Loucy (cell line): ENCODE results near the gene CCDC187.

Experiments used
- H2AFZ ChIP-seq: fragments of 200-600 bp; sonication (generic); 2 replicates; pipeline ENCODE4 v1.6.0; 2016; ENCODE audit warnings: antibody characterized with exemption, mild to moderate bottlenecking, low read length, moderate library complexity
- H3F3A ChIP-seq: fragments of 200-600 bp; 2 replicates; pipeline ENCODE4 v1.6.0; 2016; ENCODE audit warnings: antibody characterized with exemption, low read depth, mild to moderate bottlenecking
- H3K27me3 ChIP-seq: fragments of 200-600 bp; sonication (generic); 2 replicates; pipeline ENCODE4 v1.6.1; 2014; ENCODE audit warnings: low read length, mild to moderate bottlenecking; ENCODE audit not compliant: insufficient read depth, poor library complexity, severe bottlenecking
- H3K36me3 ChIP-seq: fragments of 200-600 bp; sonication (generic); 2 replicates; pipeline ENCODE4 v1.6.1; 2016; ENCODE audit warnings: low read length; ENCODE audit not compliant: insufficient read depth
- H3K4me1 ChIP-seq: fragments of 200-600 bp; sonication (generic); 2 replicates; pipeline ENCODE4 v1.5.1; 2014; ENCODE audit warnings: low read length, mild to moderate bottlenecking; ENCODE audit not compliant: insufficient read depth, poor library complexity, severe bottlenecking
- H3K4me2 ChIP-seq: fragments of 200-600 bp; sonication (generic); 2 replicates; pipeline ENCODE4 v1.6.0; 2014; ENCODE audit warnings: antibody characterized with exemption, low read length, low read depth, mild to moderate bottlenecking; ENCODE audit not compliant: poor library complexity, severe bottlenecking
- H3K4me3 ChIP-seq: fragments of 200-600 bp; sonication (generic); 2 replicates; pipeline ENCODE4 v1.5.1; 2014; ENCODE audit warnings: low read length, mild to moderate bottlenecking, mixed read lengths; ENCODE audit not compliant: poor library complexity, severe bottlenecking
- H3K79me2 ChIP-seq: fragments of 200-600 bp; sonication (generic); 2 replicates; pipeline ENCODE4 v1.6.1; 2014; ENCODE audit warnings: low read length; ENCODE audit not compliant: insufficient read depth
- H3K9ac ChIP-seq: fragments of 200-600 bp; sonication (generic); 2 replicates; pipeline ENCODE4 v1.6.0; 2014; ENCODE audit warnings: mild to moderate bottlenecking, low read depth, low read length, moderate library complexity; ENCODE audit not compliant: poor library complexity, severe bottlenecking
- H3K9me2 ChIP-seq: fragments of 200-600 bp; sonication (generic); replicated peaks from 2 replicates; pipeline ENCODE4 v1.6.1; 2016; ENCODE audit warnings: low read depth, low read length, mixed read lengths
- H3K9me3 ChIP-seq: fragments of 200-600 bp; sonication (generic); 2 replicates; pipeline ENCODE4 v1.6.1; 2014; ENCODE audit warnings: mild to moderate bottlenecking, antibody characterized with exemption, low read length, low read depth; ENCODE audit not compliant: insufficient read depth
- H4K20me1 ChIP-seq: fragments of 200-600 bp; sonication (generic); 2 replicates; pipeline ENCODE4 v1.6.0; 2014; ENCODE audit warnings: antibody characterized with exemption, low read length, mild to moderate bottlenecking; ENCODE audit not compliant: insufficient read depth, poor library complexity, severe bottlenecking
- EZH2phosphoT487 ChIP-seq: fragments of 200-600 bp; IDR thresholded peaks from 2 replicates; pipeline ENCODE4 v1.6.1; 2018; ENCODE audit warnings: antibody characterized with exemption, mild to moderate bottlenecking, moderate library complexity, borderline replicate concordance
- TF ChIP-seq, protein P1 (sequence below): fragments of 200-600 bp; sonication (generic); conservative IDR thresholded peaks from 2 replicates; pipeline ENCODE4 v1.5.1; 2014; ENCODE audit warnings: mild to moderate bottlenecking, antibody characterized with exemption, low read length

CCDC187 gene

DNA sequence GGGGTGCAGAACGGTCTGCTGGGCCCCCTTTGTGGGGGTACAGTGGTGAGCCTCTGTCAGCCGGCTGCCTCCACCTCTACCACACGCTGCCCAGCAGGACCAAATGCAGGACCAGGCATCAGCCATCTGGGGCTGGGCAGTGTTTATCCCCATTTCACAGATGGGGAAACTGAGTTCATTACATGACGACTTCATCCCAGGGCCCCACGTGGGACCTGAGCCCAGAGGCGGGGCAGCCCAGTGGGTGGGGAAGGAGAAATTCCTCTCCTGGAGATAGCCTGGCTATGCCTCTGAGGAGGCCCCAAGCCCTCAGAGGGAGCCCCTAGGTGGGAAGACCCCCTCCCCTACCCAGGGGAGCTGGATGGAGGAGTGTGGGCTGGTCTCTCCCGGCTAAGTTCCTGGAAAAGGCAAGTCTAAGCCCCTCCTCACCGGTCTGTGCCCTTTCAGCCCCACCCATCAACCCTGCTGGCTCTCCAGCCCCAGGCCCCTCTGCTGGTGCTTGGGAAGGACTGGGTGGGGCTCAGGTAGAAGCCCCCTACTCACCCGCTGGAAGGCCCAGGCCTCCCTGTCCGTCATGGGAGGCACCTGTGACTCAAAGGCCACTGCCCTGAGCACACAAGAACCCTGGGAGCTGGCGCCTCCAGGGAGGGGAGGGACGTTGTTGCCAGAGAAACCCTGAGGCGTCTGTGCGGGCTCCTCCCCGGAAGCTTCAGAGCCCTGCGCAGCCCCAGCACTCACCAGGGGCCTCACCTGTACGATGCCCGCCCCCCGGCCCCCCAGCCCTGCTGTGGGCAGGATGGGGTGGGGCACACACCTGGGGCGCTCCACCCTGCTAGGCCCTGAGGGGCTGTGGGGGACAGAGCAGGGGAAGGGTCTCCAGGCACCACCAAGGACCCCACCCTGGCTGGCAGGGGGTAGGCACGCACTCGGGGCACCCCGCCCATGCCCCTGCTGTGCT, 7.4 kb upstream of the CCDC187 start:
- H3K4me3 ChIP-seq, result no peak overlapping the region

DNA sequence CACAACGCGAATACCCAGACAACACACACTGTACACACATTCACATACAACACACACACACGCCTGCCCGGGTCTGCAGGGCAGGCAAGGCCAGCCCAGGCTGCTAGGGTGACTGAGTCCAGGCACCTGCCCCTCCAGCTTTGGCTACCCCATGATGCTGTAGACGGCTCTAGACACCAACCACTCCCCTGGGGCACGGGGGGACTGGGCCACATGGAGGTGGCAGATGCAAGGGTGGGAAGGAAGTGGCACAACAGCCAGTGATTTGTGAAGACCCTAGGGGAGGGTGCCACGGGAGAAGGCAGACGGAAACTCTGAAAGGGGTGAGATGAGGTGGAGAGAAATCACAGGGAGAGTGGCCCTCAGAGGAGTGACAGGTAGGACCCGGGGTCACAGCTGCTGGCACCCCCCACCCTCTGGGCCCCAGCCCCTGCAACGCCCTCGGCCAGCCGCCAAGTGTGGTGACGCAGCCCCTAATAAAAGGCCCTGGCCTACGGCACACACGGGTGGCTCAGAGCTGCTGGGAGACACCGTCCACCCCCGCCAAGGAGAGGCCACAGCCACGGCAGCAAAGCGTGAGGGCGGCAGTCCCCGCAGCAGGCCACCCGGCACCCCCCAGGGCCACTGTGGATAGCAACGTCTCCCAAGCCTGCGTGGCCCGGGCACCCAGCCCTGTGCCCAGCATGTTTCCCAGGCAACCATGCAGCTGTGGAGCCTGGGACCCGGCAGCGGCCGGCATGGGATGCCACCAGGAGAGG, 6.6 kb upstream of the CCDC187 start:
- Histone ChIP-seq H3K79me2 (no peaks in the 10 kb centered on the region), H3K27me3 (no peaks in the 10 kb centered on the region), H4K20me1 (no peaks in the 10 kb centered on the region), H3K36me3 (no peaks in the 10 kb centered on the region), H3F3A (no peaks in the 10 kb centered on the region), H3K9me3 (no peaks in the 10 kb centered on the region; the same call in 1 of the 2 replicates), H2AFZ (no peak overlapping the region), H3K9me2 (no peaks in the 10 kb centered on the region), H3K4me1 (peaks cover 14% of the 10 kb centered on the region), H3K9ac (no peak overlapping the region), H3K4me2 (no peak overlapping the region), H3K4me3 (no peak overlapping the region)
- TF ChIP-seq, protein P1, sequence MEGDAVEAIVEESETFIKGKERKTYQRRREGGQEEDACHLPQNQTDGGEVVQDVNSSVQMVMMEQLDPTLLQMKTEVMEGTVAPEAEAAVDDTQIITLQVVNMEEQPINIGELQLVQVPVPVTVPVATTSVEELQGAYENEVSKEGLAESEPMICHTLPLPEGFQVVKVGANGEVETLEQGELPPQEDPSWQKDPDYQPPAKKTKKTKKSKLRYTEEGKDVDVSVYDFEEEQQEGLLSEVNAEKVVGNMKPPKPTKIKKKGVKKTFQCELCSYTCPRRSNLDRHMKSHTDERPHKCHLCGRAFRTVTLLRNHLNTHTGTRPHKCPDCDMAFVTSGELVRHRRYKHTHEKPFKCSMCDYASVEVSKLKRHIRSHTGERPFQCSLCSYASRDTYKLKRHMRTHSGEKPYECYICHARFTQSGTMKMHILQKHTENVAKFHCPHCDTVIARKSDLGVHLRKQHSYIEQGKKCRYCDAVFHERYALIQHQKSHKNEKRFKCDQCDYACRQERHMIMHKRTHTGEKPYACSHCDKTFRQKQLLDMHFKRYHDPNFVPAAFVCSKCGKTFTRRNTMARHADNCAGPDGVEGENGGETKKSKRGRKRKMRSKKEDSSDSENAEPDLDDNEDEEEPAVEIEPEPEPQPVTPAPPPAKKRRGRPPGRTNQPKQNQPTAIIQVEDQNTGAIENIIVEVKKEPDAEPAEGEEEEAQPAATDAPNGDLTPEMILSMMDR, result no peak
- no peak for TF ChIP-seq EZH2phosphoT487

More for the DNA sequence above, 7.4 kb upstream of the CCDC187 start:
- H3K79me2 ChIP-seq, result no peaks in the 10 kb centered on the region
- no peaks in the 10 kb centered on the region; the same call in 1 of the 2 replicates for H3K9me3 ChIP-seq
- H3K36me3 ChIP-seq, result no peaks in the 10 kb centered on the region
- no peak overlapping the region for H3K4me2 ChIP-seq
- no peaks in the 10 kb centered on the region for H3K27me3 ChIP-seq
- TF ChIP-seq EZH2phosphoT487, result no peak
- TF ChIP-seq, protein P1, result no peak
- no peak overlapping the region for H2AFZ ChIP-seq
- H3F3A ChIP-seq, result no peaks in the 10 kb centered on the region
- peaks cover 14% of the 10 kb centered on the region for H3K4me1 ChIP-seq
- H3K9ac ChIP-seq, result no peak overlapping the region
- H3K9me2 ChIP-seq, result no peaks in the 10 kb centered on the region
- no peaks in the 10 kb centered on the region for H4K20me1 ChIP-seq

DNA sequence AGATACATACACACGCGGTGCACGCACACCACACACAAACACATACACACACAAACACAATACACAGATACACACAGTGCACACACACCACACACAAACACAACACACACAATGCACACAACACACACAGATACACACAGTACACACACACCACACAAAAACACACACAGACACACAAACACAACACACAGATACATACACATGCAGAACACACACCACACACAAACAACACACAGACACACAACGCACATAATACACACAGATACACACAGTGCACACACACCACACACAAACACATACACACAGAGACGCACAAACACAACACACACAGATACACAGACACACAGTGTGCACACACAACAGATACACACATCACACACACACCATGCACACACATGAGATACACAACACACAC, 5.9 kb upstream of the CCDC187 start:
- Histone ChIP-seq H3K36me3 (no peaks in the 10 kb centered on the region), H3K4me1 (peaks cover 14% of the 10 kb centered on the region), H3K9ac (no peak overlapping the region), H3K4me2 (no peak overlapping the region), H3K27me3 (no peaks in the 10 kb centered on the region), H4K20me1 (no peaks in the 10 kb centered on the region), H3K9me3 (no peaks in the 10 kb centered on the region), H3K79me2 (no peaks in the 10 kb centered on the region), H3K4me3 (no peak overlapping the region), H2AFZ (no peak overlapping the region), H3F3A (no peaks in the 10 kb centered on the region), H3K9me2 (no peaks in the 10 kb centered on the region)
- TF ChIP-seq, protein P1, result no peak
- no peak for TF ChIP-seq EZH2phosphoT487
